CD14-positive monocyte (primary cell): Measurements from ENCODE around the gene IRF2BP2. TPM values are rescaled to one million over a fixed set of nuclear protein-coding genes. Genes with fewer than 3 reads are reported as not detected.
A peak's percentile ranks its signal among the peaks of the same experiment; 100 is the strongest.

Source experiments
- DNase-seq, 3 donors: peaks; one replicate each; pipeline ENCODE4 v3.0.0-alpha.2; 2011 to 2022
- H2AFZ ChIP-seq: 2 replicates; pipeline ENCODE4 v1.6.0; 2012; ENCODE audit warnings: mild to moderate bottlenecking, low read depth, low read length, inconsistent platforms; ENCODE audit not compliant: insufficient read depth, poor library complexity, severe bottlenecking
- H3K27ac ChIP-seq, 2 donors: 1 replicate in 1 of 2; 2 replicates in 1 of 2; pipeline ENCODE4 v1.5.1; 2012 to 2013; ENCODE audit warnings: low read length in 2 of 2, control low read depth in 1 of 2, inconsistent platforms in 1 of 2, low read depth in 1 of 2, mild to moderate bottlenecking in 1 of 2
- H3K27me3 ChIP-seq, 2 donors: one replicate each; pipeline versions ENCODE4 v1.6.0 to v1.6.1; 2011 to 2013; ENCODE audit warnings: low read length in 2 of 2; ENCODE audit not compliant: control insufficient read depth in 2 of 2, insufficient read depth in 2 of 2
- H3K36me3 ChIP-seq, 2 donors: replicated peaks in 1 of 2; 1 replicate in 1 of 2; 2 replicates in 1 of 2; pipeline versions ENCODE4 v1.5.1 to v1.6.1; 2012 to 2013; ENCODE audit warnings: low read length in 2 of 2, control low read depth in 1 of 2, inconsistent platforms in 1 of 2, mild to moderate bottlenecking in 1 of 2; ENCODE audit not compliant: insufficient read depth in 2 of 2, control insufficient read depth in 1 of 2
- H3K4me1 ChIP-seq, 2 donors: 1 replicate in 1 of 2; 2 replicates in 1 of 2; pipeline versions ENCODE4 v1.5.1 to v1.6.1; 2012 to 2013; ENCODE audit warnings: low read length in 2 of 2, control low read depth in 1 of 2, inconsistent platforms in 1 of 2, mild to moderate bottlenecking in 1 of 2, moderate library complexity in 1 of 2; ENCODE audit not compliant: insufficient read depth in 2 of 2, control insufficient read depth in 1 of 2
- H3K4me2 ChIP-seq: replicated peaks from 2 replicates; pipeline ENCODE3; 2012; ENCODE audit warnings: low read length, moderate library complexity, mild to moderate bottlenecking; ENCODE audit not compliant: poor library complexity, severe bottlenecking; ENCODE audit errors: extremely low read depth
- H3K4me3 ChIP-seq, 3 experiments: fragments of 200-600 bp in 1 of 3; sonication (generic) in 1 of 3; replicated peaks in 1 of 3; 1 replicate in 2 of 3; 2 replicates in 1 of 3; pipeline ENCODE4 v1.5.1; 2011 to 2013; ENCODE audit warnings: low read length in 3 of 3, mild to moderate bottlenecking in 3 of 3, control low read depth in 2 of 3, low read depth in 2 of 3, inconsistent platforms in 1 of 3, moderate library complexity in 1 of 3
- H3K79me2 ChIP-seq: 2 replicates; pipeline ENCODE4 v1.6.0; 2012; ENCODE audit warnings: mild to moderate bottlenecking, control low read depth, inconsistent platforms, low read length, moderate library complexity; ENCODE audit not compliant: insufficient read depth
- H3K9ac ChIP-seq: 2 replicates; pipeline ENCODE4 v1.6.0; 2017; ENCODE audit warnings: low read length, mild to moderate bottlenecking; ENCODE audit not compliant: insufficient read depth, poor library complexity, severe bottlenecking
- H3K9me3 ChIP-seq, 2 donors: replicated peaks in 1 of 2; 1 replicate in 1 of 2; 2 replicates in 1 of 2; pipeline versions ENCODE4 v1.5.1 to v1.6.1; 2012 to 2013; ENCODE audit warnings: low read length in 2 of 2, control low read depth in 1 of 2; ENCODE audit not compliant: control insufficient read depth in 1 of 2, insufficient read depth in 1 of 2
- H4K20me1 ChIP-seq: 2 replicates; pipeline ENCODE4 v1.6.0; 2012; ENCODE audit warnings: mild to moderate bottlenecking, low read length, control low read depth, moderate library complexity; ENCODE audit not compliant: insufficient read depth
- H3K27ac Mint-ChIP-seq, 7 donors: one replicate each; pipeline ENCODE4 v1.8.0; 2020; ENCODE audit warnings: mild to moderate bottlenecking in 7 of 7, mixed read lengths in 7 of 7, moderate library complexity in 6 of 7, inconsistent platforms in 2 of 7
- H3K27me3 Mint-ChIP-seq, 3 donors: one replicate each; pipeline ENCODE4 v1.8.0; 2021 to 2022; ENCODE audit warnings: low read depth in 3 of 3, mild to moderate bottlenecking in 3 of 3, mixed read lengths in 3 of 3, moderate library complexity in 3 of 3, inconsistent platforms in 1 of 3
- H3K36me3 Mint-ChIP-seq, 2 donors: one replicate each; pipeline ENCODE4 v1.8.0; 2020; ENCODE audit warnings: mixed read lengths in 2 of 2, inconsistent platforms in 1 of 2, mild to moderate bottlenecking in 1 of 2
- H3K4me1 Mint-ChIP-seq: one replicate; pipeline ENCODE4 v1.8.0; 2020; ENCODE audit warnings: mild to moderate bottlenecking, mixed read lengths
- H3K4me3 Mint-ChIP-seq, 2 donors: one replicate each; pipeline ENCODE4 v1.8.0; 2020; ENCODE audit warnings: mild to moderate bottlenecking in 2 of 2, mixed read lengths in 2 of 2, moderate library complexity in 1 of 2
- H3K9me3 Mint-ChIP-seq, 7 donors: one replicate each; pipeline ENCODE4 v1.8.0; 2020 to 2022; ENCODE audit warnings: mixed read lengths in 7 of 7, mild to moderate bottlenecking in 6 of 7, moderate library complexity in 6 of 7, inconsistent platforms in 2 of 7
- WGBS: methylation state at CpG from one replicate; pipeline ENCODE4 v1.1.5; 2013; ENCODE audit warnings: missing lambda C conversion rate; ENCODE audit not compliant: insufficient coverage; 5-methylcytosine and 5-hydroxymethylcytosine counted together
- intact Hi-C, 2 donors: fragments of 100-400 bp; cut with micrococcal nuclease; formaldehyde crosslinking; loops; one replicate each; pipeline versions ENCODE4 v1.15.0 to v1.15.1; 2023
- polyA plus RNA-seq, 3 donors: library from polyadenylated mRNA; depleted of rRNA in 1 of 3; unstranded in 2 of 3; stranded (reverse) in 1 of 3; fragments of 300-500 nt in 2 of 3; fragments of >200 nt in 1 of 3; fragmentation: Illumina TruSeq in 2 of 3; gene quantifications; 1 replicate in 2 of 3; 2 replicates in 1 of 3; pipeline ENCODE4 v1.2.3, GENCODE V29; 2012 to 2021
- TF ChIP-seq, protein P1 (sequence below): fragments of 200-600 bp; IDR thresholded peaks from one replicate; pipeline ENCODE4 v1.8.0; 2022; ENCODE audit warnings: antibody characterized with exemption, mild to moderate bottlenecking

The IRF2BP2 gene
- polyA plus RNA-seq, 3 donors, result 22.4 to 656 (median 22.6) TPM

- peak overlapping the region in 1 of 7 donors; percentile 16 for H3K27ac Mint-ChIP-seq
- 87% methylated on average over 9 of the region's 14 CpGs for WGBS
- Histone ChIP-seq H3K9me3 (no peaks in the 10 kb centered on the region), H3K4me3 (no peak overlapping the region), H3K4me2 (no peak overlapping the region), H3K79me2 (no peaks in the 10 kb centered on the region), H3K4me1 (peaks cover 20 to 22% of the 10 kb centered on the region in 2 donors), H3K9ac (no peak overlapping the region), H3K27ac (no peak overlapping the region), H3K27me3 (no peaks in the 10 kb centered on the region), H4K20me1 (no peaks in the 10 kb centered on the region), H2AFZ (no peak overlapping the region), H3K36me3 (no peaks in the 10 kb centered on the region)
- peaks cover 4 to 6% (median 4%) of the 10 kb centered on the region in 7 donors for H3K9me3 Mint-ChIP-seq
- no peak for DNase-seq
- TF ChIP-seq, protein P1, sequence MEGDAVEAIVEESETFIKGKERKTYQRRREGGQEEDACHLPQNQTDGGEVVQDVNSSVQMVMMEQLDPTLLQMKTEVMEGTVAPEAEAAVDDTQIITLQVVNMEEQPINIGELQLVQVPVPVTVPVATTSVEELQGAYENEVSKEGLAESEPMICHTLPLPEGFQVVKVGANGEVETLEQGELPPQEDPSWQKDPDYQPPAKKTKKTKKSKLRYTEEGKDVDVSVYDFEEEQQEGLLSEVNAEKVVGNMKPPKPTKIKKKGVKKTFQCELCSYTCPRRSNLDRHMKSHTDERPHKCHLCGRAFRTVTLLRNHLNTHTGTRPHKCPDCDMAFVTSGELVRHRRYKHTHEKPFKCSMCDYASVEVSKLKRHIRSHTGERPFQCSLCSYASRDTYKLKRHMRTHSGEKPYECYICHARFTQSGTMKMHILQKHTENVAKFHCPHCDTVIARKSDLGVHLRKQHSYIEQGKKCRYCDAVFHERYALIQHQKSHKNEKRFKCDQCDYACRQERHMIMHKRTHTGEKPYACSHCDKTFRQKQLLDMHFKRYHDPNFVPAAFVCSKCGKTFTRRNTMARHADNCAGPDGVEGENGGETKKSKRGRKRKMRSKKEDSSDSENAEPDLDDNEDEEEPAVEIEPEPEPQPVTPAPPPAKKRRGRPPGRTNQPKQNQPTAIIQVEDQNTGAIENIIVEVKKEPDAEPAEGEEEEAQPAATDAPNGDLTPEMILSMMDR, result no peak
- intact Hi-C loops, result no loop called here
- H3K4me3 Mint-ChIP-seq, result no peak overlapping the region
- no peaks in the 10 kb centered on the region for H3K27me3 Mint-ChIP-seq
- H3K4me1 Mint-ChIP-seq, result peaks cover 21% of the 10 kb centered on the region
- H3K36me3 Mint-ChIP-seq, result peaks cover 0 to 3% of the 10 kb centered on the region in 2 donors
Observed at GRCh38 chr1:234643111-234643849, 33.3 kb upstream of the IRF2BP2 start.

DNA sequence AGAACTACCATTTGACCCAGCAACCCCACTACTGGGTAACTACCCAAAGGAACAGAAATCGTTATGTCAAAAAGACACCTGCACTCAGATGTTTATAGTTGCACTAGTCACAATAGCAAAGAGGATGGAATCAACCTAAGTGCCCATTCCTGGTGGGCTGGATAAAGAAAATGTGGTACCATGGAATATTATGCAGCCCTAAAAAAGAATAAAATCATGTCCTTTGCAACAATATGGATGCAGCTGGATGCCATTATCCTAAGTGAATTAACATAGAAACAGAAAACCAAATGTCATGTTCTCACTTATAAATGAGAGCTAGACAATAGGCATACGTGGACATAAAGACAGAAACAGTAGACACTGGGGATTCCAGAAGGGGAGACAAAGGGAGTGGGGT lies 32.5 kb upstream of the IRF2BP2 start:
- Histone ChIP-seq H3K27me3 (no peaks in the 10 kb centered on the region), H4K20me1 (no peaks in the 10 kb centered on the region), H3K79me2 (no peaks in the 10 kb centered on the region), H3K9ac (no peak overlapping the region), H2AFZ (no peak overlapping the region), H3K4me2 (no peak overlapping the region), H3K27ac (no peak overlapping the region), H3K4me3 (no peak overlapping the region), H3K9me3 (no peaks in the 10 kb centered on the region), H3K4me1 (peaks cover 20 to 22% of the 10 kb centered on the region in 2 donors), H3K36me3 (no peaks in the 10 kb centered on the region)
- TF ChIP-seq, protein P1, result no peak
- Mint-ChIP-seq H3K4me3 (no peak overlapping the region), H3K27me3 (no peaks in the 10 kb centered on the region), H3K4me1 (peaks cover 21% of the 10 kb centered on the region), H3K27ac (no peak overlapping the region), H3K36me3 (peaks cover 0 to 3% of the 10 kb centered on the region in 2 donors), H3K9me3 (peaks cover 4 to 6% (median 4%) of the 10 kb centered on the region in 7 donors)
- intact Hi-C loops, result no loop called here
- WGBS, result no CpG with 5 or more reads among the region's 2 CpGs
- no peak for DNase-seq
